Measurements from ENCODE around the gene ADAMTSL5. TPM values are rescaled to one million over a fixed set of nuclear protein-coding genes. Genes with fewer than 3 reads are reported as not detected.

Gene ADAMTSL5
- total RNA-seq, 1 donor from 2014 or later = not detected

DNA sequence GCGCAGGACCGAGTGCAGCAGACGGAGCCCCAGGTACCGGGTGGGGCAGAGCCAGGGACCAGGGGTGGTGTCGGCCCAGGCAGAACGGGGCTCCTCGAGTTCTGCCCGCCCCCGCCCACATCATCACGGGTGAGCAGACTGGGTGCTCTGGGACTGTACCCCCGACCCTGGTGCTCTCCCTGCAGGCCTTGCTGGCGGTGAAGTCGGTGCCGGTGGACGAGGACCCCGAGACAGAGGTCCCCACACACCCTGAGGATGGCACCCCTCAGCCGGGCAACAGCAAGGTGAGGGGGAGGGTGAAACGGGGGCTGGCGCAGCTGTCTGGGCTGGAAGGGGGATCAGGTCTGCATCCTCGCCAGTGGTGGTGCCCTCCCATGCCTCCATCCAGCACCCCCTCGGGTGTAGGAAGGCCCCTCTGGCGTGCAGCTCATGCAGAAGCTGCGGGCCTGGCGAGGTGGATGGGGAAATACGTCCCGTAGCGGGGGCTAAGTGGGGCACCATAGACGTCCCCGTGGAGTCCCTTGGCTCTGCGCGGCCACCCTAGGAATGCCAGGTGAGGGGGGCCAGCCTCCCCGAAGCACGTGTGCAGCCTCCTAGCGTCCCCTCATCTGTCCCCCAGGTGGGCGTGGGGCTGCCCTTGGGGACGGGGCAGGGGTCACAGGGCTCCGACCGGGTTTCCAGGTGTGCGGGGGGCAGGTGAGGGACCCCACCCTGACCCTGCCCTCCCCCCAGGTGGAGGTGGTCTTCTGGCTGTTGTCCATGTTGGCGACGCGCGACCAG lies 56.5 kb downstream of the ADAMTSL5 start:
- intact Hi-C loops (cut with micrococcal nuclease) = no loop called here
- no peak for ATAC-seq (ENCODE audit: low read depth)
- POLR2A ChIA-PET = interaction anchor here (1.2 kb wide), 1 partner anchor 15 kb away, joined by 3 read pairs; no protein-coding TSS in a partner anchor
- Mint-ChIP-seq H3K36me3 (ENCODE audit: low read depth) (peaks cover 2% of the 10 kb centered on the region), H3K27me3 (peaks cover 28% of the 10 kb centered on the region), H3K9me3 (no peaks in the 10 kb centered on the region), H3K27ac (no peak overlapping the region), H3K4me1 (peaks cover 17% of the 10 kb centered on the region), H3K4me3 (no peak overlapping the region)
- no peak for DNase-seq
- CTCF ChIA-PET = no interaction called here
- TF ChIP-seq, protein P1, sequence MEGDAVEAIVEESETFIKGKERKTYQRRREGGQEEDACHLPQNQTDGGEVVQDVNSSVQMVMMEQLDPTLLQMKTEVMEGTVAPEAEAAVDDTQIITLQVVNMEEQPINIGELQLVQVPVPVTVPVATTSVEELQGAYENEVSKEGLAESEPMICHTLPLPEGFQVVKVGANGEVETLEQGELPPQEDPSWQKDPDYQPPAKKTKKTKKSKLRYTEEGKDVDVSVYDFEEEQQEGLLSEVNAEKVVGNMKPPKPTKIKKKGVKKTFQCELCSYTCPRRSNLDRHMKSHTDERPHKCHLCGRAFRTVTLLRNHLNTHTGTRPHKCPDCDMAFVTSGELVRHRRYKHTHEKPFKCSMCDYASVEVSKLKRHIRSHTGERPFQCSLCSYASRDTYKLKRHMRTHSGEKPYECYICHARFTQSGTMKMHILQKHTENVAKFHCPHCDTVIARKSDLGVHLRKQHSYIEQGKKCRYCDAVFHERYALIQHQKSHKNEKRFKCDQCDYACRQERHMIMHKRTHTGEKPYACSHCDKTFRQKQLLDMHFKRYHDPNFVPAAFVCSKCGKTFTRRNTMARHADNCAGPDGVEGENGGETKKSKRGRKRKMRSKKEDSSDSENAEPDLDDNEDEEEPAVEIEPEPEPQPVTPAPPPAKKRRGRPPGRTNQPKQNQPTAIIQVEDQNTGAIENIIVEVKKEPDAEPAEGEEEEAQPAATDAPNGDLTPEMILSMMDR (IDR thresholded peaks at IDR 0.05) = no peak

DNA sequence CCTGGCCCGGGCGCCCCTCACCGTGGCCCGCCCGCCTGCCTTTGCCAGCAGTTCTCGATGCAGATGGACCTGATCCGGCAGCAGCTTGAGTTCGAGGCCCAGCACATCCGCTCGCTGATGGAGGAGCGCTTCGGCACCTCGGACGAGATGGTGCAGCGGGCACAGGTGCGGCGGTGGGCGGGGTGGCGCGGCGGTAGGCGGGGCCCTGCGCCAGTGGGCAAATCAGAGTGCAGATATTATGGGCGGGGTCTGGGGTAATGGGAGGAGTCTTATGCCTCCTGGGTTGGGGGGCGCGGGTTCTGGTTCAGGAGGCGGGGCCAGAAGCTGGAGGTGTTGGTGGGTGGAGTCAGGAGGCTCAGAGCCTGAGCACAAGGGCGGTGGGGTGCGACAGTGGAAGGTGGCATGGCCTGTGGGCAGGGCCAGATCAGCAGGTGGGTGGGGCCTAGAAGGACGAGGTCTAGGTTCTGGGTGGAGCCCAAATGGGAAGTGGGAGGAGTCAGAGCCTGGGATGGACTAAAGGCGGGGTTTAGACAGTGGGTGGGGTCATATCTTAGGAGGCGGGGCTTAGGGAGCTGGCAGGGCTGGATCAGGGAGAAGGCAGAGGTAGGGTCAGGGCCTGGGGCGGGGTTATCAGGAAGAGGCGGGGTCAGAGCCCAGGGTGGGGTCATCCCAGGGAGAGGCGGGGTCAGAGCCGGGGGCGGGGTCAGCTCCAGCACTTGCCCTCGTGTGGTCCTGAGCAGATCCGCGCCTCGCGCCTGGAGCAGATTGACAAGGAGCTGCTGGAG lies 57.3 kb downstream of the ADAMTSL5 start:
- Mint-ChIP-seq H3K27me3 (peaks cover 35% of the 10 kb centered on the region), H3K4me1 (peaks cover 23% of the 10 kb centered on the region), H3K4me3 (peak overlapping the region; percentile 46), H3K9me3 (no peaks in the 10 kb centered on the region), H3K36me3 (ENCODE audit: low read depth) (peaks cover 2% of the 10 kb centered on the region), H3K27ac (no peak overlapping the region)
- ChIA-PET CTCF (no interaction called here), POLR2A (interaction anchor here (0.5 to 1.2 kb wide), 4 partner anchors 11 to 477 kb away, joined by 3 to 6 read pairs (median 4); no protein-coding TSS in a partner anchor)
- intact Hi-C loops (cut with micrococcal nuclease) = loop anchor here (1.0 kb wide), 1 partner anchor 10 kb away; no protein-coding TSS in a partner anchor
- peak; percentile 73 for ATAC-seq (ENCODE audit: low read depth)
- TF ChIP-seq, protein P1 (IDR thresholded peaks at IDR 0.05) = no peak
- DNase-seq = no peak

Other genes with a start within 250 kb of the ADAMTSL5 start
- gene CIRBP, start 243.7 kb downstream of the ADAMTSL5 start, total RNA-seq = 399 and 400 TPM in 2 replicates
- gene FAM174C, start 237.5 kb downstream of the ADAMTSL5 start, total RNA-seq = 47.9 and 52.0 TPM in 2 replicates
- not detected in 2 replicates for gene EFNA2, start 227.1 kb downstream of the ADAMTSL5 start, total RNA-seq
- gene NDUFS7, start 129.1 kb downstream of the ADAMTSL5 start, total RNA-seq = 82.1 and 84.3 TPM in 2 replicates
- gene GAMT, start 111.5 kb downstream of the ADAMTSL5 start, total RNA-seq = 6.9 and 8.8 TPM in 2 replicates
- 177 and 195 TPM in 2 replicates for gene DAZAP1, start 105.4 kb downstream of the ADAMTSL5 start, total RNA-seq
- gene RPS15, start 74.6 kb downstream of the ADAMTSL5 start, total RNA-seq = 1,788 and 2,029 TPM in 2 replicates
- gene APC2, start 62.9 kb downstream of the ADAMTSL5 start, total RNA-seq = 0.42 and 0.59 TPM in 2 replicates
- gene C19orf25, start 33.8 kb downstream of the ADAMTSL5 start, total RNA-seq = 42.8 and 55.7 TPM in 2 replicates
- gene PCSK4, start 22.7 kb downstream of the ADAMTSL5 start, total RNA-seq = 1.2 and 1.3 TPM in 2 replicates
- gene REEP6, start 21.8 kb downstream of the ADAMTSL5 start, total RNA-seq = 1.1 and 1.5 TPM in 2 replicates
- gene PLK5, start 11.1 kb upstream of the ADAMTSL5 start, total RNA-seq = not detected in 2 replicates
- gene MEX3D, start 55.3 kb upstream of the ADAMTSL5 start, total RNA-seq = 2.1 and 2.5 TPM in 2 replicates
- gene MBD3, start 79.8 kb upstream of the ADAMTSL5 start, total RNA-seq = 91.9 and 96.9 TPM in 2 replicates
- 117 and 141 TPM in 2 replicates for gene UQCR11, start 92.4 kb upstream of the ADAMTSL5 start, total RNA-seq
- 139 and 143 TPM in 2 replicates for gene TCF3, start 139.6 kb upstream of the ADAMTSL5 start, total RNA-seq
- not detected in 2 replicates for gene ONECUT3, start 240.5 kb upstream of the ADAMTSL5 start, total RNA-seq

All from activated B cell treated with CpG ODN at 0.5 μM for 24 hours (primary cell).